WTC11 (cell line): Measurements from ENCODE around the gene LAGE3.

Experiments used
- CREB1 ChIP-seq: sonication (generic); formaldehyde crosslinking; IDR thresholded peaks from 2 replicates; pipeline ENCODE4 v1.8.0; 2023; ENCODE audit warnings: mild to moderate bottlenecking, missing genetic modification reagents
- CREM ChIP-seq: sonication (generic); formaldehyde crosslinking; IDR thresholded peaks from 2 replicates; pipeline ENCODE4 v1.8.1; 2022; ENCODE audit warnings: mild to moderate bottlenecking, missing genetic modification reagents, moderate library complexity
- CTCF ChIP-seq: fragments of 200-600 bp; IDR thresholded peaks from 2 replicates; pipeline ENCODE4 v1.8.0; 2022; ENCODE audit warnings: antibody characterized with exemption
- ETV6 ChIP-seq: sonication (generic); formaldehyde crosslinking; IDR thresholded peaks from 2 replicates; pipeline ENCODE4 v1.8.1; 2022; ENCODE audit warnings: mild to moderate bottlenecking, missing genetic modification reagents
- USF1 ChIP-seq: sonication (generic); formaldehyde crosslinking; IDR thresholded peaks from 2 replicates; pipeline ENCODE4 v1.8.0; 2022; ENCODE audit warnings: mild to moderate bottlenecking, missing genetic modification reagents
- USF2 ChIP-seq: sonication (generic); formaldehyde crosslinking; IDR thresholded peaks from 2 replicates; pipeline ENCODE4 v1.8.1; 2023; ENCODE audit warnings: mild to moderate bottlenecking, missing genetic modification reagents, moderate library complexity
- ZNF317 ChIP-seq: sonication (generic); formaldehyde crosslinking; IDR thresholded peaks from 2 replicates; pipeline ENCODE4 v1.8.1; 2023; ENCODE audit warnings: low read depth, mild to moderate bottlenecking, moderate library complexity, missing genetic modification reagents, borderline replicate concordance
- ZNF425 ChIP-seq: fragments of 250-450 bp; sonication (Bioruptor Pico); conservative IDR thresholded peaks from 2 replicates; pipeline ENCODE4 v1.9.0; 2021; ENCODE audit warnings: mild to moderate bottlenecking

GRCh38 chrX:154486396-154487207 is 7.5 kb upstream of the LAGE3 start, which contains the start of gene UBL4A:
- TF ChIP-seq CTCF (no peak), CREM (CRISPR knock-in tag) (no peak), USF2 (CRISPR knock-in tag) (no peak), ZNF317 (CRISPR knock-in tag) (no peak), USF1 (no peak), ETV6 (CRISPR knock-in tag) (no peak), ZNF425 (CRISPR knock-in tag) (no peak), CREB1 (CRISPR knock-in tag) (no peak)
